ENCODE data around the gene GMNN.

DNA sequence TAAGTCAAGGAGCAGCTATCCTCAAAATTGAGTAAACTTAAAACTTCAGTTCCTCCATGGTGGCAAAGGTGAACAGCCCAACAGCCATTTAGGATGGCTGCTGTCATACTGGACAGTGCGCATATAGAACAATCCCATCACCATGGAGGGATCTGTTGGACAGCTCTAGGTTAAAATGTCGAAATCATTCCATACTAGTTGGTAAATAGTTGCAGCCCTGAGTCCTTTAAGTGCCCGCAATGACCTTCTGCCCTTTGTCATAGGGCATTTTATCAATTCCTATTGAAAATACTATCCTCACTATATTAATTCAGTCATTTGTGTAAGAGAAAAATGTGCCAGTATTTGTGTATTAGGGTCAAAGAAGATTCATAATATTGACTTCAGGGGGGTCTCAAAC, 32.8 kb downstream of the GMNN start:
- TF ChIP-seq, protein P1, sequence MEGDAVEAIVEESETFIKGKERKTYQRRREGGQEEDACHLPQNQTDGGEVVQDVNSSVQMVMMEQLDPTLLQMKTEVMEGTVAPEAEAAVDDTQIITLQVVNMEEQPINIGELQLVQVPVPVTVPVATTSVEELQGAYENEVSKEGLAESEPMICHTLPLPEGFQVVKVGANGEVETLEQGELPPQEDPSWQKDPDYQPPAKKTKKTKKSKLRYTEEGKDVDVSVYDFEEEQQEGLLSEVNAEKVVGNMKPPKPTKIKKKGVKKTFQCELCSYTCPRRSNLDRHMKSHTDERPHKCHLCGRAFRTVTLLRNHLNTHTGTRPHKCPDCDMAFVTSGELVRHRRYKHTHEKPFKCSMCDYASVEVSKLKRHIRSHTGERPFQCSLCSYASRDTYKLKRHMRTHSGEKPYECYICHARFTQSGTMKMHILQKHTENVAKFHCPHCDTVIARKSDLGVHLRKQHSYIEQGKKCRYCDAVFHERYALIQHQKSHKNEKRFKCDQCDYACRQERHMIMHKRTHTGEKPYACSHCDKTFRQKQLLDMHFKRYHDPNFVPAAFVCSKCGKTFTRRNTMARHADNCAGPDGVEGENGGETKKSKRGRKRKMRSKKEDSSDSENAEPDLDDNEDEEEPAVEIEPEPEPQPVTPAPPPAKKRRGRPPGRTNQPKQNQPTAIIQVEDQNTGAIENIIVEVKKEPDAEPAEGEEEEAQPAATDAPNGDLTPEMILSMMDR (IDR thresholded peaks at IDR 0.05; ENCODE audit: low read depth, low read length): no peak
- TF ChIP-seq, protein P2, sequence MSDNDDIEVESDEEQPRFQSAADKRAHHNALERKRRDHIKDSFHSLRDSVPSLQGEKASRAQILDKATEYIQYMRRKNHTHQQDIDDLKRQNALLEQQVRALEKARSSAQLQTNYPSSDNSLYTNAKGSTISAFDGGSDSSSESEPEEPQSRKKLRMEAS (IDR thresholded peaks at IDR 0.05; ENCODE audit: low read depth, low read length): no peak
